Upper lobe of left lung (tissue), 6 donors: ENCODE results near the gene BOLA3. TPM values are rescaled to one million over a fixed set of nuclear protein-coding genes. Genes with fewer than 3 reads are reported as not detected.
"Not testable (repeated sequence)": the region's sequence is repeated elsewhere in the genome, so short reads cannot be mapped to it uniquely, and the experiment has no call there.

Source experiments
- ATAC-seq, 2 donors: fragments of 200-7000 bp; cut with Tn5 transposase; one replicate each; pipeline ENCODE4 v1.9.1; 2022; ENCODE audit warnings: mild to moderate bottlenecking in 2 of 2, moderate library complexity in 2 of 2; ENCODE audit not compliant: low FRiP score in 2 of 2
- DNase-seq, 2 donors: peaks; one replicate each; pipeline ENCODE4 v3.0.0-alpha.2; 2019 to 2020
- H3K27ac ChIP-seq, 4 donors: fragments of 200-600 bp; sonication (generic); one replicate each; pipeline ENCODE4 v1.5.1; 2016 to 2019
- H3K27me3 ChIP-seq, 4 donors: fragments of 200-600 bp; sonication (generic); one replicate each; pipeline ENCODE4 v1.5.1; 2017 to 2019
- H3K36me3 ChIP-seq, 4 donors: fragments of 200-600 bp; sonication (generic); one replicate each; pipeline ENCODE4 v1.5.1; 2016 to 2019
- H3K4me1 ChIP-seq, 4 donors: fragments of 200-600 bp; sonication (generic); one replicate each; pipeline ENCODE4 v1.5.1; 2018 to 2019
- H3K4me3 ChIP-seq, 4 donors: fragments of 200-600 bp; sonication (generic); one replicate each; pipeline ENCODE4 v1.5.1; 2017 to 2019; ENCODE audit warnings: mild to moderate bottlenecking in 2 of 4, moderate library complexity in 1 of 4
- H3K9me3 ChIP-seq, 4 donors: fragments of 200-600 bp; sonication (generic); one replicate each; pipeline ENCODE4 v1.5.1; 2018 to 2019
- CTCF ChIP-seq, 6 experiments: fragments of 450-650 bp in 4 of 6; fragments of 200-600 bp in 2 of 6; sonication (generic) in 2 of 6; IDR thresholded peaks; one replicate each; pipeline ENCODE4 v1.5.1; 2016 to 2019; ENCODE audit warnings: antibody characterized with exemption in 6 of 6
- EP300 ChIP-seq, 4 donors: sonication (generic); formaldehyde crosslinking; IDR thresholded peaks; one replicate each; pipeline ENCODE4 v1.5.1; 2017; ENCODE audit warnings: antibody characterized with exemption in 4 of 4, control low read depth in 2 of 4
- POLR2A ChIP-seq, 4 donors: fragments of 450-650 bp; IDR thresholded peaks; one replicate each; pipeline ENCODE4 v1.5.1; 2016 to 2017; ENCODE audit warnings: antibody characterized with exemption in 4 of 4, mild to moderate bottlenecking in 2 of 4
- POLR2AphosphoS5 ChIP-seq, 2 donors: sonication (generic); formaldehyde crosslinking; IDR thresholded peaks; one replicate each; pipeline ENCODE4 v1.5.1; 2017; ENCODE audit warnings: antibody characterized with exemption in 2 of 2
- WGBS, 2 donors: methylation state at CpG; one replicate each; pipeline ENCODE4 v1.1.5; 2017 to 2018; 5-methylcytosine and 5-hydroxymethylcytosine counted together
- total RNA-seq, 6 donors: library from RNA; depleted of rRNA in 4 of 6; stranded (reverse); fragments of >200 nt in 4 of 6; gene quantifications; one replicate each; pipeline versions ENCODE4 v1.1.0 to v1.2.1, GENCODE V29; 2016 to 2021
- donor health status: DM: no; HTN: no; CAD: no; lungs with moderate emphysema.
- donor health status: DM: no; HTN: yes; CAD: no; lungs with severe emphysema.

The BOLA3 gene
- total RNA-seq, 6 donors from 2014 or later, result 19.2 to 37.7 (median 24.3) TPM

- no peaks in the 10 kb centered on the region for H3K36me3 ChIP-seq
- H3K27ac ChIP-seq, result no peak overlapping the region
- TF ChIP-seq POLR2AphosphoS5 (IDR thresholded peaks at IDR 0.05) (no peak), EP300 (IDR thresholded peaks at IDR 0.05) (no peak), POLR2A (IDR thresholded peaks at IDR 0.05) (no peak), CTCF (IDR thresholded peaks at IDR 0.05) (no peak)
- no peaks in the 10 kb centered on the region for H3K4me1 ChIP-seq
- H3K9me3 ChIP-seq, result no peaks in the 10 kb centered on the region
- WGBS, 2 donors, result 90 to 92% methylated on average over 3 of the region's 3 CpGs
- H3K4me3 ChIP-seq, result no peak overlapping the region
- no peaks in the 10 kb centered on the region for H3K27me3 ChIP-seq
- DNase-seq (no peak), ATAC-seq (no peak)
These were observed 41.0 kb upstream of the BOLA3 start for GRCh38 chr2:74188696-74189095.

- DNase-seq (peak in 1 of 2 donors; percentile 50), ATAC-seq (peak; percentile 19 to 34)
- Histone ChIP-seq H3K4me3 (no peak overlapping the region), H3K27me3 (no peaks in the 10 kb centered on the region), H3K4me1 (no peaks in the 10 kb centered on the region), H3K36me3 (no peaks in the 10 kb centered on the region), H3K27ac (no peak overlapping the region), H3K9me3 (no peaks in the 10 kb centered on the region)
- WGBS, 2 donors, result 63 to 94% methylated on average over 4 to 6 of the region's 6 CpGs
- TF ChIP-seq CTCF (IDR thresholded peaks at IDR 0.05), result no peak
- TF ChIP-seq POLR2AphosphoS5 (IDR thresholded peaks at IDR 0.05), result no peak
- TF ChIP-seq POLR2A (IDR thresholded peaks at IDR 0.05), result no peak
- TF ChIP-seq EP300 (IDR thresholded peaks at IDR 0.05), result no peak
These were observed 40.4 kb upstream of the BOLA3 start for GRCh38 chr2:74188018-74188601.

GRCh38 chr2:74186706-74187105, 39.0 kb upstream of the BOLA3 start:
- H3K36me3 ChIP-seq, H3K4me1 ChIP-seq, DNase-seq, H3K4me3 ChIP-seq, ATAC-seq, H3K9me3 ChIP-seq, H3K27me3 ChIP-seq: not testable (repeated sequence)
- H3K27ac ChIP-seq, result peak overlapping the region in 3 of 4 donors; percentile 64 to 83 (median 69)
- 92 to 96% methylated on average over 15 of the region's 15 CpGs for WGBS, 2 donors

- Histone ChIP-seq H3K27me3 (no peaks in the 10 kb centered on the region), H3K27ac (peak overlapping the region; percentile 40 to 83 (median 74)), H3K9me3 (no peaks in the 10 kb centered on the region), H3K4me3 (no peak overlapping the region), H3K4me1 (no peaks in the 10 kb centered on the region), H3K36me3 (no peaks in the 10 kb centered on the region)
- DNase-seq (peak in 1 of 2 donors; percentile 75), ATAC-seq (peak; percentile 83 to 87)
- no peak for TF ChIP-seq CTCF (IDR thresholded peaks at IDR 0.05)
- peak in 1 of 4 donors; percentile 9 for TF ChIP-seq POLR2A (IDR thresholded peaks at IDR 0.05)
- no peak for TF ChIP-seq EP300 (IDR thresholded peaks at IDR 0.05)
- TF ChIP-seq POLR2AphosphoS5 (IDR thresholded peaks at IDR 0.05), result peak; percentile 38 to 59
- WGBS, 2 donors, result 63 to 68% methylated on average over 9 of the region's 9 CpGs
These were observed 38.3 kb upstream of the BOLA3 start for GRCh38 chr2:74186038-74186437.

- WGBS, 2 donors, result 86 to 90% methylated on average over 2 of the region's 2 CpGs
- no peak for TF ChIP-seq CTCF (IDR thresholded peaks at IDR 0.05)
- no peak for TF ChIP-seq POLR2A (IDR thresholded peaks at IDR 0.05)
- no peak for TF ChIP-seq POLR2AphosphoS5 (IDR thresholded peaks at IDR 0.05)
- TF ChIP-seq EP300 (IDR thresholded peaks at IDR 0.05), result no peak
- no peak for ATAC-seq
- Histone ChIP-seq H3K27ac (no peak overlapping the region), H3K9me3 (no peaks in the 10 kb centered on the region), H3K4me3 (no peak overlapping the region), H3K27me3 (no peaks in the 10 kb centered on the region), H3K36me3 (no peaks in the 10 kb centered on the region), H3K4me1 (peaks cover 4 to 6% (median 4%) of the 10 kb centered on the region in 4 donors)
- DNase-seq, result no peak
These were observed 36.2 kb upstream of the BOLA3 start for GRCh38 chr2:74183878-74184277.
